ENCODE results near the gene NLRP2B. TPM values are rescaled to one million over a fixed set of nuclear protein-coding genes. Genes with fewer than 3 reads are reported as not detected.

NLRP2B gene
- total RNA-seq, 4 donors from 2014 or later = not detected

GRCh38 chrX:57674861-57675260, 5.2 kb downstream of the NLRP2B start:
- Histone ChIP-seq H3K9me3 (no peaks in the 10 kb centered on the region), H3K27ac (no peak overlapping the region), H3K4me1 (no peaks in the 10 kb centered on the region), H3K27me3 (no peaks in the 10 kb centered on the region), H3K36me3 (no peaks in the 10 kb centered on the region), H3K4me3 (no peak overlapping the region)
- DNase-seq = no peak
- TF ChIP-seq POLR2A (IDR thresholded peaks at IDR 0.05) = no peak
- TF ChIP-seq CTCF (IDR thresholded peaks at IDR 0.05) = no peak

- H3K4me3 ChIP-seq = no peak overlapping the region
- TF ChIP-seq POLR2A (IDR thresholded peaks at IDR 0.05) (no peak), CTCF (IDR thresholded peaks at IDR 0.05) (no peak)
- no peaks in the 10 kb centered on the region for H3K4me1 ChIP-seq
- H3K27ac ChIP-seq = no peak overlapping the region
- no peaks in the 10 kb centered on the region for H3K9me3 ChIP-seq
- H3K36me3 ChIP-seq = no peaks in the 10 kb centered on the region
- no peaks in the 10 kb centered on the region for H3K27me3 ChIP-seq
- DNase-seq = no peak
These were observed 10.1 kb downstream of the NLRP2B start for GRCh38 chrX:57669961-57670360.

- Histone ChIP-seq H3K27me3 (no peaks in the 10 kb centered on the region), H3K4me1 (no peaks in the 10 kb centered on the region), H3K4me3 (no peak overlapping the region), H3K9me3 (no peaks in the 10 kb centered on the region), H3K27ac (no peak overlapping the region), H3K36me3 (no peaks in the 10 kb centered on the region)
- no peak for DNase-seq
- no peak for TF ChIP-seq CTCF (IDR thresholded peaks at IDR 0.05)
- no peak for TF ChIP-seq POLR2A (IDR thresholded peaks at IDR 0.05)
These were observed 13.1 kb downstream of the NLRP2B start for GRCh38 chrX:57667010-57667409.

GRCh38 chrX:57655065-57655464, 25.0 kb downstream of the NLRP2B start:
- TF ChIP-seq POLR2A (IDR thresholded peaks at IDR 0.05) = no peak
- no peak for TF ChIP-seq CTCF (IDR thresholded peaks at IDR 0.05)
- Histone ChIP-seq H3K27ac (no peak overlapping the region), H3K27me3 (no peaks in the 10 kb centered on the region), H3K4me3 (no peak overlapping the region), H3K9me3 (peaks cover 0 to 2% (median 0%) of the 10 kb centered on the region in 4 donors), H3K4me1 (no peaks in the 10 kb centered on the region), H3K36me3 (no peaks in the 10 kb centered on the region)
- no peak for DNase-seq

- no peak for DNase-seq
- Histone ChIP-seq H3K9me3 (peaks cover 0 to 2% (median 0%) of the 10 kb centered on the region in 4 donors), H3K4me3 (no peak overlapping the region), H3K27ac (no peak overlapping the region), H3K4me1 (no peaks in the 10 kb centered on the region), H3K36me3 (no peaks in the 10 kb centered on the region), H3K27me3 (no peaks in the 10 kb centered on the region)
- TF ChIP-seq POLR2A (IDR thresholded peaks at IDR 0.05) = no peak
- no peak for TF ChIP-seq CTCF (IDR thresholded peaks at IDR 0.05)
These were observed 27.4 kb downstream of the NLRP2B start for GRCh38 chrX:57652705-57653104.

Measured in Peyer's patch (tissue), 4 donors.